Upper lobe of right lung (tissue), 1 donor: ENCODE data around the gene SYNPO2. TPM values are rescaled to one million over a fixed set of nuclear protein-coding genes. Genes with fewer than 3 reads are reported as not detected.

Source experiments
- ATAC-seq: fragments of 200-7000 bp; cut with Tn5 transposase; one replicate; pipeline ENCODE4 v1.9.1; 2020; ENCODE audit warnings: mild to moderate bottlenecking, moderate library complexity
- DNase-seq: peaks from one replicate; pipeline ENCODE4 v3.0.0-alpha.2; 2020
- H3K27ac ChIP-seq: fragments of 200-600 bp; one replicate; pipeline ENCODE4 v1.8.0; 2022
- H3K27me3 ChIP-seq: fragments of 200-600 bp; one replicate; pipeline ENCODE4 v1.8.0; 2022; ENCODE audit warnings: mild to moderate bottlenecking
- H3K36me3 ChIP-seq: fragments of 200-600 bp; one replicate; pipeline ENCODE4 v1.8.0; 2022
- H3K4me1 ChIP-seq: fragments of 200-600 bp; one replicate; pipeline ENCODE4 v1.8.0; 2022
- H3K4me3 ChIP-seq: fragments of 200-600 bp; one replicate; pipeline ENCODE4 v1.8.0; 2022; ENCODE audit warnings: mild to moderate bottlenecking
- H3K9me3 ChIP-seq: fragments of 200-600 bp; one replicate; pipeline ENCODE4 v1.8.0; 2022
- intact Hi-C: fragments of 100-400 bp; cut with DNase I; formaldehyde crosslinking; loops from one replicate; pipeline ENCODE4 v1.11.0; 2022
- total RNA-seq: library from RNA; stranded (reverse); fragmentation: NEBNext Ultra II Directional; extraction: Animal tissue kit (Norgen Biotek cat#: 25700); gene quantifications from one replicate; pipeline ENCODE4 v1.2.1, GENCODE V29; 2021
- TF ChIP-seq, protein P1 (sequence below): fragments of 200-600 bp; IDR thresholded peaks from one replicate; pipeline ENCODE4 v1.8.0; 2022; ENCODE audit warnings: antibody characterized with exemption
- donor health status: DM: no; HTN: yes; CAD: no; lungs with severe emphysema.

The SYNPO2 gene
- total RNA-seq, 1 donor from 2014 or later, result 38.9 TPM

DNA sequence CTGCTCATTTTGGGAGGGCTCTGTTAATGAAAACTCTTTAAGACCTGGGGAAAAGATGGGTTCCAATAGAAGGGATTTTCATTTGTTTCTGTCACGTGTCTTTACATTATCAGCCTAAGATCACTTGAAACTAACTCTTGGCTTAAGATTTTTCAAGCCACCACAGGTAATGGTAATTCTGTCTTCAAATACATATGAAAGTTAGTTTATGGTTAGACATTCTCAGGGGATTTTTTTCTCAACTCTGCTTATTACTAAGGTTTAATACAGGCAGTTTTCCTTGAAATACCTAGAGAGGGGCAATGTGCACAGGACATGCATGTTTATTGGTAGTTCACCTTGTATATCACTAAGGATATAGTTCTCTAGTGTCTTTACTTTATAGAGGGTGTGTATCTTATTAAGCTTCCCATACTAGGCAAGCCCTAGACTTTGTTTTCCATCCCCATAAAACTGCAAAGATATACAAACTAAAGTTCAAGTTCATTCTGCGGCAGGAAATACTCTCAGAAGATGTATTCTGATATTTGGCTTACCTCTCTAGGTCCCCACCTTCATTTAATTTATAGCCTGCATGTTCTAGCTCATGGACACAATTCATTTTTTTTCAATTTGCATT is 208.7 kb downstream of the SYNPO2 start:
- DNase-seq (no peak), ATAC-seq (no peak)
- H3K4me1 ChIP-seq, result no peaks in the 10 kb centered on the region
- H3K4me3 ChIP-seq, result no peak overlapping the region
- no peaks in the 10 kb centered on the region for H3K9me3 ChIP-seq
- no peaks in the 10 kb centered on the region for H3K27me3 ChIP-seq
- intact Hi-C loops, result no loop called here
- H3K27ac ChIP-seq, result no peak overlapping the region
- no peaks in the 10 kb centered on the region for H3K36me3 ChIP-seq
- TF ChIP-seq, protein P1, sequence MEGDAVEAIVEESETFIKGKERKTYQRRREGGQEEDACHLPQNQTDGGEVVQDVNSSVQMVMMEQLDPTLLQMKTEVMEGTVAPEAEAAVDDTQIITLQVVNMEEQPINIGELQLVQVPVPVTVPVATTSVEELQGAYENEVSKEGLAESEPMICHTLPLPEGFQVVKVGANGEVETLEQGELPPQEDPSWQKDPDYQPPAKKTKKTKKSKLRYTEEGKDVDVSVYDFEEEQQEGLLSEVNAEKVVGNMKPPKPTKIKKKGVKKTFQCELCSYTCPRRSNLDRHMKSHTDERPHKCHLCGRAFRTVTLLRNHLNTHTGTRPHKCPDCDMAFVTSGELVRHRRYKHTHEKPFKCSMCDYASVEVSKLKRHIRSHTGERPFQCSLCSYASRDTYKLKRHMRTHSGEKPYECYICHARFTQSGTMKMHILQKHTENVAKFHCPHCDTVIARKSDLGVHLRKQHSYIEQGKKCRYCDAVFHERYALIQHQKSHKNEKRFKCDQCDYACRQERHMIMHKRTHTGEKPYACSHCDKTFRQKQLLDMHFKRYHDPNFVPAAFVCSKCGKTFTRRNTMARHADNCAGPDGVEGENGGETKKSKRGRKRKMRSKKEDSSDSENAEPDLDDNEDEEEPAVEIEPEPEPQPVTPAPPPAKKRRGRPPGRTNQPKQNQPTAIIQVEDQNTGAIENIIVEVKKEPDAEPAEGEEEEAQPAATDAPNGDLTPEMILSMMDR, result no peak

DNA sequence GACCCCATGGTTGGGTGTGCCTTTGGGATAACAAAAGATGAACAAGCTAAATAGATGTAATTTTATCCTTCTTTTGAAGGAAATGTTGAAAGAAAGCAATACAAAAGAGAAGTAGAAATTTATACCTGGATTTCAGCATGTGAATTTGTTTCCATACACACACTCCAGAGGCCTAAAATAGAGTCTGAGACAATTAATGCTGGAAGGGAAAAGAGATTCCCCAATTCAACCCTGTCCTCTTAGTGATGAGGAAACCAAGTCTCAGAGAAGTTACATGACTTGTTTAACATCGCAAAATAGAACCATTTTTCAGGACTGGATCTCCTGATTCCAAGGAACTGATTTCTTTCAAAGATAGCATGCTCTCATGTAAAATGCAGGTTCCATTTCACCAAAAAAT is 209.7 kb downstream of the SYNPO2 start:
- intact Hi-C loops, result no loop called here
- TF ChIP-seq, protein P1, result no peak
- no peak for ATAC-seq
- H3K4me1 ChIP-seq, result peaks cover 7% of the 10 kb centered on the region
- no peaks in the 10 kb centered on the region for H3K27me3 ChIP-seq
- no peak overlapping the region for H3K4me3 ChIP-seq
- no peaks in the 10 kb centered on the region for H3K9me3 ChIP-seq
- no peak overlapping the region for H3K27ac ChIP-seq
- no peak for DNase-seq
- H3K36me3 ChIP-seq, result no peaks in the 10 kb centered on the region

DNA sequence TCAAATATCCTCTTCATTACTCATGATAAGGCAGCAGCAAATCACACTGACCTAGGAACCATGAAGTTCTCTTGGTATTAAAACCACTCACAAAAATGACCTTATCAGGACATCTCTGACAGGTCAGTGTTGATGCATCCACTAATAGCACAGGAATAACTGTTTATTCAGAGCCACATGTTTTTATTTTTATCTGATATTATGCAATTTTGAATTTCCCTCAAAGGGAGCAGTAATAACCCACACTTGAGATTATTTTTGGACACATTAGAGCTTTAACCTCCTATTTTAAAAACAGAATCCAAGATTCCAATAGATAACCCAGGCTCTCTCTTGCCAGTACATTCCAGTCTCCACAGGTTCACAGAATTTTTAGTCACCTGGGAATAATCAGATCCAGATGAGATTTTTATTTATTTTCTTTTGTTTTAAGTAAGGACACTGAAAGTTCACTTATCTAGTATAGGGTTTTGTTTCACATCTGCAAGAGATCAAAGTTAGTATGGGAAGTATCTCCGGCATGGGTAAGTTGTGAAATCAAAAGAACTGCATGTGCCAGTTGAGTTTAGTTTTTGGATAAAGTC is 210.7 kb downstream of the SYNPO2 start:
- no peaks in the 10 kb centered on the region for H3K27me3 ChIP-seq
- H3K9me3 ChIP-seq, result no peaks in the 10 kb centered on the region
- no peak overlapping the region for H3K4me3 ChIP-seq
- intact Hi-C loops, result no loop called here
- DNase-seq, result no peak
- no peak overlapping the region for H3K27ac ChIP-seq
- H3K36me3 ChIP-seq, result no peaks in the 10 kb centered on the region
- peaks cover 10% of the 10 kb centered on the region for H3K4me1 ChIP-seq
- ATAC-seq, result no peak
- TF ChIP-seq, protein P1, result no peak

DNA sequence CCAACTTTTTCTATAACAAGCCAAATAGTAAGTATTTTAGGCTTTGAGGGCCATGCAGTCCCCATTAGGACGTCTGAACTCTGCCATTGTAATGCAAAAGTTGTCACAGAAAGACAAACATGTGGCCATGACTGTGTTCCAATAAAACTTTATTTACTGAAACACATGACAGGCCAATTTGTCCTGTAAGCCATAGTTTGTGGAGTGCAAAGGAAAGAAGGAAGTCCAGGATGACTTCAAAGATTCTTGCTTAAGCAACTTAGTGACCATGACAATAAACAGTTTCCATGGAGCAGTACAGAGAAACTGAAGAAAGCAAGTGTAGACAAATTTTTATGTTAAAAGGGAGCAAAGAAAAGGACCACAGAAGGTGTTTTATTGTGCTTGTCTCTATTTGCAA is 212.0 kb downstream of the SYNPO2 start:
- peak; percentile 65 for ATAC-seq
- Histone ChIP-seq H3K9me3 (no peaks in the 10 kb centered on the region), H3K4me3 (no peak overlapping the region), H3K36me3 (no peaks in the 10 kb centered on the region), H3K4me1 (peaks cover 10% of the 10 kb centered on the region), H3K27me3 (no peaks in the 10 kb centered on the region), H3K27ac (no peak overlapping the region)
- TF ChIP-seq, protein P1, result no peak
- intact Hi-C loops, result no loop called here
- no peak for DNase-seq

DNA sequence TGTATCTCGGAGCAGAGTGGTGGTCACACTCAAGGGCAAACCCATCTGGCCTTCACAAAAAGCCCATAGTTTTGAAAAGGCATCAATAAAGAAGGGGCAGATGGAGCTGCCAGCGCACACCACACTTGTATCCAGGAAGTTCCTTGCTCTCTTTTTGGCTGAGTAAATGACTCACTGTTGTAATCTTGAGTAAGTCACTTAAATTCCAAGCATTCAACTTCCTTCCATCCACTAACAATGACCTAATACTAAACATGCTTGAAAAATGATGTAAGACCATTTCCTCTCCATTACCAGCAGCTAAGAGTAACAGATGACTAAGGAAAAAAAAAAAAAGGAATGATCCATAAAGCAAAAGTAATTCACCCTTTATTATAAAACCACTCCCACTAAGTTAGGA is 214.6 kb downstream of the SYNPO2 start:
- peaks cover 10% of the 10 kb centered on the region for H3K4me1 ChIP-seq
- H3K4me3 ChIP-seq, result no peak overlapping the region
- no peaks in the 10 kb centered on the region for H3K27me3 ChIP-seq
- intact Hi-C loops, result no loop called here
- no peaks in the 10 kb centered on the region for H3K9me3 ChIP-seq
- no peaks in the 10 kb centered on the region for H3K36me3 ChIP-seq
- ATAC-seq (peak; percentile 94), DNase-seq (no peak)
- peak overlapping the region; percentile 52 for H3K27ac ChIP-seq
- TF ChIP-seq, protein P1, result no peak
